Smooth muscle cell (in vitro differentiated cells): ENCODE data around the gene COL4A6. TPM values are rescaled to one million over a fixed set of nuclear protein-coding genes. Genes with fewer than 3 reads are reported as not detected.

Source experiments
- DNase-seq: peaks from one replicate; lab custom pipeline; 2025; ENCODE audit not compliant: unreplicated experiment; lab: John Stamatoyannopoulos, UW
- H2AFZ ChIP-seq: fragments of 200-600 bp; sonication (generic); 2 replicates; pipeline ENCODE4 v1.6.0; 2016; ENCODE audit warnings: antibody characterized with exemption, low read depth, mild to moderate bottlenecking
- H3F3A ChIP-seq: fragments of 200-600 bp; sonication (generic); 2 replicates; pipeline ENCODE4 v1.6.0; 2017; ENCODE audit warnings: antibody characterized with exemption, low read depth
- H3K27ac ChIP-seq: fragments of 200-600 bp; sonication (generic); 2 replicates; pipeline ENCODE4 v1.5.1; 2016; ENCODE audit warnings: low read depth, mild to moderate bottlenecking
- H3K27me3 ChIP-seq: fragments of 200-600 bp; sonication (generic); 2 replicates; pipeline ENCODE4 v1.6.1; 2016; ENCODE audit warnings: low read depth, mild to moderate bottlenecking
- H3K36me3 ChIP-seq: fragments of 200-600 bp; sonication (generic); 2 replicates; pipeline ENCODE4 v1.5.1; 2016; ENCODE audit warnings: low read depth
- H3K4me1 ChIP-seq: fragments of 200-600 bp; sonication (generic); 2 replicates; pipeline ENCODE4 v1.5.1; 2016; ENCODE audit warnings: low read depth
- H3K4me2 ChIP-seq: fragments of 200-600 bp; sonication (generic); 2 replicates; pipeline ENCODE4 v1.6.0; 2016; ENCODE audit warnings: mild to moderate bottlenecking
- H3K4me3 ChIP-seq: fragments of 200-600 bp; sonication (generic); 2 replicates; pipeline ENCODE4 v1.5.1; 2016; ENCODE audit warnings: mild to moderate bottlenecking
- H3K79me2 ChIP-seq: fragments of 200-600 bp; sonication (generic); 2 replicates; pipeline ENCODE4 v1.6.0; 2016; ENCODE audit warnings: low read depth, mild to moderate bottlenecking
- H3K9ac ChIP-seq: fragments of 200-600 bp; sonication (generic); 2 replicates; pipeline ENCODE4 v1.6.0; 2016; ENCODE audit warnings: low read depth
- H3K9me3 ChIP-seq: fragments of 200-600 bp; sonication (generic); replicated peaks from 2 replicates; pipeline ENCODE4 v1.5.1; 2016; ENCODE audit warnings: low read depth
- H4K20me1 ChIP-seq: fragments of 200-600 bp; sonication (generic); 2 replicates; pipeline ENCODE4 v1.6.0; 2016; ENCODE audit warnings: low read depth
- WGBS: methylation state at CpG from one replicate; pipeline ENCODE4 v1.1.7; 2016; ENCODE audit warnings: low lambda C conversion rate; 5-methylcytosine and 5-hydroxymethylcytosine counted together
- polyA plus RNA-seq: library from polyadenylated mRNA; unstranded; fragments of >200 nt; fragmentation: Nextera tagmentation; extraction: Ambion mirVana; gene quantifications from 2 replicates; pipeline ENCODE4 v1.2.1, GENCODE V29; 2016
- total RNA-seq: library from RNA; depleted of rRNA; stranded (reverse); fragments of >200 nt; gene quantifications from 2 replicates; pipeline ENCODE4 v1.2.3, GENCODE V29; 2014
- TF ChIP-seq, protein P1 (sequence below): fragments of 200-600 bp; sonication (generic); IDR thresholded peaks from 2 replicates; pipeline ENCODE4 v1.5.1; 2017; ENCODE audit warnings: borderline replicate concordance, mild to moderate bottlenecking, antibody characterized with exemption; ENCODE audit not compliant: insufficient read depth, poor library complexity, severe bottlenecking

Gene COL4A6
- total and polyA plus RNA-seq, 2 experiments from 2014 or later, result 10.2 to 15.1 TPM

DNA sequence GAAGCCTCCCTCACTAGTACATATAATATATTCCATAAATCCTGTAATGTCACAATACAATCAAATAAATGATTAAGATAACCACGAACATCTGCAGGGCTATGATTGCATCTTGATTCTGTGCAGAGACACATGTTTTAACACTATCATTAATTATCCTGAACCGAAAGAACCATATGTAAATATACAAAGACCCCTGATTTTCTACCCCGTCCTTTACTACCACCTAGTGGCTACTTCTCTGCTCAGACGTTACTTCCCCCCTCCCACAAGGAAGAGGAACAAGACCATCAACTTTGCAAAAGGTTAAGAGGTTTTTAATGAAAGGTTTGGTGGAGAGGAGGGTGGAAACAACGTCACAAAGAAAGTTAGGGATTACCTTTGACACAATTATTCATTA is 134.0 kb downstream of the COL4A6 start:
- H4K20me1 ChIP-seq, result no peaks in the 10 kb centered on the region
- H3K79me2 ChIP-seq, result no peaks in the 10 kb centered on the region
- H3F3A ChIP-seq, result peaks cover 5% of the 10 kb centered on the region
- no peak overlapping the region for H3K27ac ChIP-seq
- 19% methylated on average over 5 of the region's 5 CpGs for WGBS
- H3K4me1 ChIP-seq, result peaks cover 13% of the 10 kb centered on the region
- TF ChIP-seq, protein P1, sequence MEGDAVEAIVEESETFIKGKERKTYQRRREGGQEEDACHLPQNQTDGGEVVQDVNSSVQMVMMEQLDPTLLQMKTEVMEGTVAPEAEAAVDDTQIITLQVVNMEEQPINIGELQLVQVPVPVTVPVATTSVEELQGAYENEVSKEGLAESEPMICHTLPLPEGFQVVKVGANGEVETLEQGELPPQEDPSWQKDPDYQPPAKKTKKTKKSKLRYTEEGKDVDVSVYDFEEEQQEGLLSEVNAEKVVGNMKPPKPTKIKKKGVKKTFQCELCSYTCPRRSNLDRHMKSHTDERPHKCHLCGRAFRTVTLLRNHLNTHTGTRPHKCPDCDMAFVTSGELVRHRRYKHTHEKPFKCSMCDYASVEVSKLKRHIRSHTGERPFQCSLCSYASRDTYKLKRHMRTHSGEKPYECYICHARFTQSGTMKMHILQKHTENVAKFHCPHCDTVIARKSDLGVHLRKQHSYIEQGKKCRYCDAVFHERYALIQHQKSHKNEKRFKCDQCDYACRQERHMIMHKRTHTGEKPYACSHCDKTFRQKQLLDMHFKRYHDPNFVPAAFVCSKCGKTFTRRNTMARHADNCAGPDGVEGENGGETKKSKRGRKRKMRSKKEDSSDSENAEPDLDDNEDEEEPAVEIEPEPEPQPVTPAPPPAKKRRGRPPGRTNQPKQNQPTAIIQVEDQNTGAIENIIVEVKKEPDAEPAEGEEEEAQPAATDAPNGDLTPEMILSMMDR, result peak; percentile 39
- peak overlapping the region; percentile 28 for H3K4me2 ChIP-seq
- H3K4me3 ChIP-seq, result no peak overlapping the region
- no peak overlapping the region for H3K9ac ChIP-seq
- H3K36me3 ChIP-seq, result no peaks in the 10 kb centered on the region
- no peak for DNase-seq
- H2AFZ ChIP-seq, result no peak overlapping the region
- no peaks in the 10 kb centered on the region for H3K9me3 ChIP-seq
- H3K27me3 ChIP-seq, result no peaks in the 10 kb centered on the region

DNA sequence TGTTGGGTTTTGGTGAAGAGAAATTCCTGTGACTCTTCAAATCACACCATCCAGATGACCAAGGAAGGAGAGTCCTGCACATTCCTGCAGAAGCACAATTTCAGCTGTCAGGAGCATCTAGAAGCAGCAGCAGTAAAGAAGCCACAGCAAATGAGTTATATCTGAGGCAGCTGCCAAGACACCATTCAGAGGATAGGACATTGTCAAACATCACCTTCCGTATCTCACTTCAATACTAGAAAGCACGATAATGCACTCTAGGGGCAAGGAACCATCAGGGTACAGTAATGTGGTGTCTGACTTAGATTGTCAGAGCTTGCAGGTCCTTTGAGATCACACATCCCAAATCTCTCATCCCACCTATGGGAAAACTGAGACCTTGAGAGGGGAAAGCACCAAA is 134.5 kb downstream of the COL4A6 start:
- 66% methylated on average over 2 of the region's 2 CpGs for WGBS
- Histone ChIP-seq H3K4me2 (peak overlapping the region; percentile 28), H3K4me1 (peaks cover 14% of the 10 kb centered on the region)

DNA sequence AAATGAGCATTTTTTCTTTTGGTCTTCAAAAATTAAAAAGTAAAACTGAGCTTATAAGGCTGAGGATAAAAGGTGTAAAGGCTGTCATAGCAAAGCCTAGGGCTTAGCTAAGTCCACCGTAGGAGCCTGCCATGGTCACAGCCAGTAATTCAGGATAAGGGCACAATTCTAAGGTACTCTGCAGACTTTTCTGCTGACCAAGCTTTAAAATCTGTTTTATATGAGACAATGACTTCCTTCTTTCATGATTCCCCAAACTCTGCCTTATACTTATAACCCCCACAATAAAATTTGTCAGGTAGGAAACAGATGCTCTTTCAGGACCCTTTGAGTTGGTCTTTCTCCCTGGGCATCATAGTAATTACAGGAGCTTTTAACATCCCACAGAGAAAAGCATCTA is 138.5 kb downstream of the COL4A6 start:
- WGBS, result 45% methylated on average over 1 of the region's 1 CpG
- TF ChIP-seq, protein P1, result no peak
- H3K27ac ChIP-seq, result peak overlapping the region; percentile 27
- no peak overlapping the region for H3K4me3 ChIP-seq
- peaks cover 5% of the 10 kb centered on the region for H3F3A ChIP-seq
- no peaks in the 10 kb centered on the region for H3K27me3 ChIP-seq
- H4K20me1 ChIP-seq, result no peaks in the 10 kb centered on the region
- H3K79me2 ChIP-seq, result no peaks in the 10 kb centered on the region
- H3K4me1 ChIP-seq, result peaks cover 13% of the 10 kb centered on the region
- H2AFZ ChIP-seq, result no peak overlapping the region
- peak overlapping the region; percentile 6 for H3K4me2 ChIP-seq
- no peaks in the 10 kb centered on the region for H3K36me3 ChIP-seq
- H3K9ac ChIP-seq, result no peak overlapping the region
- DNase-seq, result no peak
- H3K9me3 ChIP-seq, result no peaks in the 10 kb centered on the region

More for the DNA sequence above, 134.5 kb downstream of the COL4A6 start:
- Histone ChIP-seq H4K20me1 (no peaks in the 10 kb centered on the region), H3K9ac (no peak overlapping the region), H3K36me3 (no peaks in the 10 kb centered on the region), H3K27me3 (no peaks in the 10 kb centered on the region), H3K79me2 (no peaks in the 10 kb centered on the region), H3K9me3 (no peaks in the 10 kb centered on the region), H3K27ac (no peak overlapping the region), H2AFZ (no peak overlapping the region), H3K4me3 (no peak overlapping the region), H3F3A (peaks cover 5% of the 10 kb centered on the region)
- TF ChIP-seq, protein P1, result no peak
- no peak for DNase-seq

DNA sequence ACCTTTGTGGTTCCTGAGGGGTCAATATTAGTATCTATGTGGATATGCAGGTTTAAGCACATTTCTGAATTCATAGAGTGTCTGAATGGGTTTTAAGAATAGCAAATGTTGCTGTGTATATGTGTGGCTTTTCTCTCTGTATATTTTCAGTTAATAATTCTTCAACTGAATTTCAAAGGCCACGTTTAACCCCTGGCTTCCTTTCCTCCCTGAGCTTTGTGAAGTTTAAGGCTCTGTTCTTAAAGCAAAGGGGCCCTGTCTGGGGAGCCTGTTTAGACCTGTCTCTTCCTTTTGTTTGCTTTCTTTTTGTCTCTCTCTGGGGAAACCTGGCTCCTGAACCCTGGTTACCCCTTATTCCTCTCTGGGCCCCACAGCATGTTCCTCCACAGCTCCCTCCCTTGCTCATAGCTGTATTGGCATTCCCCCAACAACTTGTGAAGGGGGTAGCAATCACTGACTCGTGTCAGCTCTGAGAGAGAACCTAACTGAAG is 139.1 kb downstream of the COL4A6 start:
- Histone ChIP-seq H3K4me1 (peaks cover 8% of the 10 kb centered on the region), H3K36me3 (no peaks in the 10 kb centered on the region), H3F3A (peaks cover 5% of the 10 kb centered on the region), H3K9ac (no peak overlapping the region), H3K27ac (peak overlapping the region; percentile 27), H2AFZ (no peak overlapping the region), H3K9me3 (no peaks in the 10 kb centered on the region), H3K27me3 (no peaks in the 10 kb centered on the region), H3K79me2 (no peaks in the 10 kb centered on the region), H3K4me2 (peak overlapping the region; percentile 6), H3K4me3 (no peak overlapping the region), H4K20me1 (no peaks in the 10 kb centered on the region)
- 19% methylated on average over 2 of the region's 2 CpGs for WGBS
- TF ChIP-seq, protein P1, result no peak
- no peak for DNase-seq
